GM15510 (cell line): ENCODE data around the gene BDH1.

Source experiments
- POLR2A ChIP-seq: IDR thresholded peaks from 3 replicates; pipeline ENCODE4 v1.6.1; 2011; ENCODE audit warnings: borderline replicate concordance; ENCODE audit not compliant: insufficient read length; ENCODE audit errors: extremely low read depth

Gene BDH1

DNA sequence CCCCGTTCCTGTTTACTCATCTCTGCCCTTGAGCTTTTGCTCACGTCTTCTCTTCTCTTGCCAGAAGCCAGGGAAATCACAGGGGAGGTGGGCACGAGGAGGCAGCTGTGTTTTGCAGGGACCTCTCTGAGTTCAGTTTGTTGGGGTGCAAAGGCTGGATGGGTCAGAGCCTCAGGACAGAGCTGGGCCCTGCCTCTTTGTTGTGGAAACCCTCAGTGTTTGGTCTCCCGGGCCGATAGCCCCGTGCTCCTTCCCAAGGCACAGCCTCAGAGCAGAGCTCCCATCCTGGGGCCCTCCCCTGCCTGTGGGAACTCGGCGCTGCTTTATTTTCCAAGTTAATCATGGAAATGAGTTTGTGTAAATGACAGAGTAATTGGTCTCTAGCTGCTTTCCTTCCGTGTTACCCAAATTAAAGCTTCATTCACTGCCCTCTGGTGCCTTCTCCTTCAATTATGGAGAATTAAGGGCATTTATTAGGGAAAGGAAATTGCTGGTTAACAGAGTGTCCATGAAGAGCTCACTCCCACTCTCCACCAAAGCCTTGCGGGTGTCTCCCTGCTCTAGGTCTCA lies 40.9 kb downstream of the BDH1 start:
- TF ChIP-seq POLR2A, result no peak

DNA sequence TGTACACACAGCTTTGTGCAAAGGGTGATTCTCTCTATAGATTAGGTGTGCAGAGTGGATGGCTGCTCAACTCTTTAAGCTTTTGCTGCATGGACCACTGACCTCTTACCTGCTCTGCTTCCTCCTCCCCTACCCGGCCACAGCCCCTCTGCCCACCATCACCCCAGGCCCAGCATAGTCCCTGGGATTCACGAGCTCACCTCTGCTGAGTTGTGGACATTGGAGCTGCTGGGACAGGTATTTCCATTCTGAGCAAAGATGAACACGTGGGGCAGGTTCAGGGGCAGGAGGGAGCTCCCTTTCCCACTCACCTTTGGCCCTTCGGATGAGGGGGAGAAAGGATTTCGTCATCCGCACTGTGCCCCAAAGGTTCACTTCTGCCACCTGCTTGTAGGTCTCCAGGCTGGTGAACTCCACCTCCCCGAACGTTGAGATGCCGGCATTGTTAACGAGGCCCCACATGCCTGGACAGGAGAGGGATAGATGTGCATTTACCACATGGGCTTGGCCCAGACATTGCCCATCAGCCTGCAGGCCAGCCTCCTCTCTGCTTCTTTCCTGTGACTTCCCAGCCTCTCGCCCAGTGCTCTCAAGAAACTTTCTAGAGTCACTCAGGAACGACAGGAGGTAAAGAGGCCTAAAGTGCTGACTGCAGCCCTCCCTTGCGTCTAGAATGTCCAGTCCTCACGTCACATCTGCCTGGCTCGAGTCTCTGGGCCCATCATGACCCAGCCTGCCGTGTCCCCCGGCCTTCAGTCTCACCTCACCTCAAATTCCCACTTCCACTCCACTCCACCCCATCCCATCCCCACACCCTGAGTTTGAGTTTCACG lies 41.6 kb downstream of the BDH1 start:
- no peak for TF ChIP-seq POLR2A

- TF ChIP-seq POLR2A, result no peak
These were observed 42.8 kb downstream of the BDH1 start for GRCh38 chr3:197512691-197513571.

- no peak for TF ChIP-seq POLR2A
These were observed 43.7 kb downstream of the BDH1 start for GRCh38 chr3:197511853-197512635.

- no peak for TF ChIP-seq POLR2A
These were observed 44.6 kb downstream of the BDH1 start for GRCh38 chr3:197511130-197511529.

DNA sequence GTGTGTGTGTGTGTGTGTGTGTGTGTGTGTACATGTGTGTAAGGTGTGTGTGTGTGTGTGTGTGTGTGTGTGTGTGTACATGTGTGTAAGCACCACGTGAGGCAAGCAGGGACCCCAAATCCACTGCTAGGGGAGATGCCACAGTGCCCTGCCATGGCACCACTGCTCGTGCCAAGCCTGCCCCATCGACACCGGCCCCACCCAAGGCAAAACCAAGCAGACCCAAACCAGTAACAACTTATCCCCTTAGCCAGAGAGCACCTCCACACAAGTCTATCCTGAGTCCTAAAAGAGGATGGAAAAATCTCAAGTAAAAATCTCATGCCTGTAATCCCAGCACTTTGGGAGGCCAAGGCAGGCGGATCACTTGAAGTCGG lies 45.1 kb downstream of the BDH1 start:
- TF ChIP-seq POLR2A, result no peak

DNA sequence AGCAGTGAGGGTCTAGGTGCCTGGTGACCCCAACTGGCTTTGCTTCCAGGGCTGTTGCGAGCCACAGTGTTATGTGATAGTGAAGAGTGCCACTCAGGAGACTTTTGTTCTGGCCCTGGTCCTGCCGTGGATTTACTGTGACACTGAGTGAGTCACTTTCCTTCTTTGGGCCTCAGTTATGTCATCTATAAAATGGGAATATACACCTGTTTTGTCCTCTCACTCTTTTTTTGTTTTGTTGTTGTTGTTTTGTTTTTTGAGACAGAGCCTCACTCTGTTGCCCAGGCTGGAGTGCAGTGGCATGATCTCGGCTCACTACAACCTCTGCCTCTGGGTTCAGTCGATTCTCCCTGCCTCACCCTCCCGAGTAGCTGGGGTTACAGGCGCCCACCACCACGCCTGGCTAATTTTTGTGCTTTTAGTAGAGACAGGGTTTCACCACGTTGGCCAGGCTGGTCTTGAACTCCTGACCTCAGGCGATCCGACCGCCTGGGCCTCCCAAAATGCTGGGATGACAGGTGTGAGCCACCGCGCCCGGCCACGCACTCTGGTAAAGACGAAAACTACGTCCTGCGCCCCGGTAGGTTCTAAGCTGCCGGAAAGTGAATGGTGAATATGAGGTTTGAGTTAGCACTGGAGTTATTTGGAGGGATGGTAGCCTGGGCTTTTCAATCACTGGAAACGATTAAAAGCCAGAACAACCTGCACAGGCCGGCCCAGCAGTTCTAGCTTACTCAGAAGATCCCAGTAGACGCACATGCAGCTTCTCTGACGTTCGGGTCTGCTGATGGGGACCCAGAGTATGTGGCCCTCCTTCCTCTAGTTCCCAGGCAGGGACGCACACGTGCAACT lies 46.6 kb downstream of the BDH1 start:
- no peak for TF ChIP-seq POLR2A

DNA sequence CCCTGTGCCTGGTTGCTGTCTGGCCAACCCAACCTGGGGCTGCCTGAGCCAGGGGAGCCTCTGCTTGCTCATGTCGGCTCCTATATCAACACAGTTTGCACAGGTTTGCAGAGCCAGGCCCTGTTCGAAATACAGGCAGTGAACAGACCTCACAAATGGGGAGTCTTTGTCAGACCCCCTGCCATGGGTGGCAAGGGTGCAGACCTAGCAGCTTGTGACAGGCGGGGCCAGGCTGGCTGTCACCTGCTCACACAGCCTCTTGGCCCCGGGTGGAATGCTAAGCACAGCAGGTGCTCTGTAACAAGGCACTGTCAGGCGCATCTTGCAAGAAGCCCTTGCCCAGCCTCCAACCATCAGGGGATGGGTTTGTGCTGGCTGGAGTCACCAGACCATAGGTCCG lies 47.3 kb downstream of the BDH1 start:
- no peak for TF ChIP-seq POLR2A

DNA sequence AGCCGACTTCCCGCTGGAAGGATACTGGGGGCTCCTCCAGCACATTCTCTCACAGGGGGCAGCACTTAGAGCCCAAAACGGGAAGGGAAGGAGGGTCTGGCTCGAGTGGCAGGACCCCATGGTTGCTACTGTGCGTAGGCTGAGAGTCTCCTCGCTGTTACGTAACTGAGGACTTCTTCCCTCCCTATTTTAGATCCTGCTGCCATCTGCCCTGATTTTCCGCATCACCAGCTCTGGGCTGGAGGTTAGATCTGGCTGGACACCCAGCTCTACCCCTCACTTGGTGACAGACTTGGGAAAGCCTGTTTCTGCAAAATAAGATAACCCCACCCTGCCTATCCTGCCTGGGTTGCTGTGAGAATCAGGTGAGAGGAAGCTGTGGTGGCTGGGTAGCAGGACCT lies 47.7 kb downstream of the BDH1 start:
- no peak for TF ChIP-seq POLR2A

DNA sequence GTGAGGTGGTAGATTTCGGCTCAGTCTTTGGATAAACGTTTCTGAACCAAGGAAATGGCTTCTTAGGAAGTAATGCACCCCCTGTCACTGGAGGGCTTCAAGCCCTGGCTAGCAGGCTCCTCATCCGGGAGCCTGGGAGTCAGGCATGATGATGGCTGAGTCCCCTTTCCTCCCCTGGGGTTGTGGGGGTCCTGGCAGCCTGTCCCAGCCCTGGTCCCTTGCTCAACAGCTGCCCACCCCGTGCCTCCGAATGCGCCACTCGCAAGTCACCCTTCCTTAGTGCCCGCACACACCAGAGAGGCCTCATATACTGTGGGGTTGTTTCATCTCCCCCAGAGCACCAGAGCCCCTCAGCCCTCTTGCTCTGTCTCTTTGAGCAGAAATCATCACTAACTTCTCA lies 48.2 kb downstream of the BDH1 start:
- no peak for TF ChIP-seq POLR2A

- no peak for TF ChIP-seq POLR2A
These were observed 48.7 kb downstream of the BDH1 start for GRCh38 chr3:197507081-197507480.

DNA sequence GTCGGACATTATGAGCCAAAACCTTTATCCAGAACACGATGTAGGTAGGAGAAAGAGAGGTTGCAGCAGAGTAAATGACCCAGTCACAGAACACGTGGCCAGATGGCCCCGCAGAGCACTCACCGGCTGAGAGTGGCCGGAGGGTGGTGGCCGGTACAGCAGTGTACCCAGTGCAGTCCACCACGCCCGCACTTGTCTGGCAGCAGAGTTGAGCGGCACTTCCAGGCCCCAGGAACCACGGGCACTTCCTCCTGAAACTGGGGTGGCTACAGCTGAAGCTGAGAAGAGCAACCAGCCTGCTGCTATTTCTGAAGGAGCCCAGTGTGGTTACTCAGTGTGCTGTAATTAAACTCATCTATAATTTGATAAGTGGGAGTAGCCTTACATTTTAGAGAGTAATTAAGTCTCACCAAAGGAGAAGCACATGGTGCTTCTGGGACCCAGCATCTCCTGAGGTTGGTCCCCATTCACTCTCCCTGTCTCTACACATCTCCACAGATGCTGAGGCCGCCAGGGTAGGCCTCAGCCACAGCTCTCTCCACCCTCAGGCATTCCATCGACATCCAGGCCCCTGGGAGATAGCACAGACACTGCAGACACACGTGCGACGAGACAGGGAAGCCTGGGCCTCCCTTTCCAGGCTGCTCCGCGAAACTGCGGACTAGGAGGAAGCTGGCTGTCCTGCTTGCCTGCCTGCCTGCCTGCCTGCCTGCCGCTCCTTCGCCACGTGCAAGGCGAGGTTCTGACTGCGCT lies 49.8 kb downstream of the BDH1 start:
- no peak for TF ChIP-seq POLR2A

DNA sequence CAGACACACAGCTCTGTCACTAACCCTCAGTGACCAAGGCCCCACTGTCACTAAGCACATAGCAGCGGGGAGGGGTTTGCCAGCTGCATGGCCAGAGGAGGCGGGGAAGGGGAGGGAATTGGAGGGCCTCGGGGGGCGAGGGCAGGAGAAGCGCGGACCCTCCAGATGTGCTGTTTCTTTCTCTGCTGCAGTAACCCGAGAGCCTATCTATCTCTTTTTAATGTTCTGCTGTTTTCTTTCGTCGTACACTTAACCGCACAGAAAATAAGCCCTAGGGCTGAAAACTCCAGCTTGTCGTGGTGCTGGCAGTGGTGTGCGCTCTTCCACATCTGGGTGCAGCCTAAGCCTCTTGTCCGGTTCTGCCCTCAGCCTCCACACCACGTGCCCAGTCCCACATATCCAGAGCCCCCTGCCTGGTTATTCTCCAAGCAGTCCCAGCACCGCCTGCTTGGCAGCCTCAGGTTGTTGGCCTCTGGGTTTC lies 51.1 kb downstream of the BDH1 start:
- TF ChIP-seq POLR2A, result no peak
